Measurements from ENCODE around the gene NOTCH1.
A peak's percentile ranks its signal among the peaks of the same experiment; 100 is the strongest.

The NOTCH1 gene

DNA sequence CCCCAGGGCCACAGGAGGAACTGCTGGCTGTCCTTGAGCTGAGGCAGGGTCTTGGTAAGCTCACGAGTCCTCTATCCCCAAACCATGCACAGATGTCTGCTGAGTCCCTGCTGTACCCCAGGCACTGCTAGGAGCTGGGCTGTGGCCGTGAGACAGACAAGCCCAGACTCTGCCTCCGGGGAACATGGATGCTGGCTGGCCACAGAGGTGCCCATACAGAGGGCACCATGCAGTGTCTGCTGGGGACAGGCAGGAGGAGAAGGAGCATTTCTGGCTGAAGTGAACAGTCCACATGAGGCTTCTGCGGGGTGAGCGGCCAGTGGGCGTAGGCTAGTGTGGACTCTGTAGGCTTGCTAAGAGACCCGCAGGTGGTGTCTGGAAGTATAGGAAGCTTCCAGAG lies 58.2 kb downstream of the NOTCH1 start:
- Histone ChIP-seq H3K27ac (no peak overlapping the region), H3K4me3 (ENCODE audit: low read depth, low read length) (no peak overlapping the region), H3K27me3 (ENCODE audit: insufficient read depth, low read depth, severe bottlenecking) (no peaks in the 10 kb centered on the region), H3K9me3 (ENCODE audit: severe bottlenecking) (no peaks in the 10 kb centered on the region), H3K36me3 (peaks cover 2% of the 10 kb centered on the region; the same call in 1 of the 2 replicates)
- TF ChIP-seq, protein P1, sequence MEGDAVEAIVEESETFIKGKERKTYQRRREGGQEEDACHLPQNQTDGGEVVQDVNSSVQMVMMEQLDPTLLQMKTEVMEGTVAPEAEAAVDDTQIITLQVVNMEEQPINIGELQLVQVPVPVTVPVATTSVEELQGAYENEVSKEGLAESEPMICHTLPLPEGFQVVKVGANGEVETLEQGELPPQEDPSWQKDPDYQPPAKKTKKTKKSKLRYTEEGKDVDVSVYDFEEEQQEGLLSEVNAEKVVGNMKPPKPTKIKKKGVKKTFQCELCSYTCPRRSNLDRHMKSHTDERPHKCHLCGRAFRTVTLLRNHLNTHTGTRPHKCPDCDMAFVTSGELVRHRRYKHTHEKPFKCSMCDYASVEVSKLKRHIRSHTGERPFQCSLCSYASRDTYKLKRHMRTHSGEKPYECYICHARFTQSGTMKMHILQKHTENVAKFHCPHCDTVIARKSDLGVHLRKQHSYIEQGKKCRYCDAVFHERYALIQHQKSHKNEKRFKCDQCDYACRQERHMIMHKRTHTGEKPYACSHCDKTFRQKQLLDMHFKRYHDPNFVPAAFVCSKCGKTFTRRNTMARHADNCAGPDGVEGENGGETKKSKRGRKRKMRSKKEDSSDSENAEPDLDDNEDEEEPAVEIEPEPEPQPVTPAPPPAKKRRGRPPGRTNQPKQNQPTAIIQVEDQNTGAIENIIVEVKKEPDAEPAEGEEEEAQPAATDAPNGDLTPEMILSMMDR (IDR thresholded peaks at IDR 0.05; ENCODE audit: low read depth, low read length): no peak
- no peak for DNase-seq

DNA sequence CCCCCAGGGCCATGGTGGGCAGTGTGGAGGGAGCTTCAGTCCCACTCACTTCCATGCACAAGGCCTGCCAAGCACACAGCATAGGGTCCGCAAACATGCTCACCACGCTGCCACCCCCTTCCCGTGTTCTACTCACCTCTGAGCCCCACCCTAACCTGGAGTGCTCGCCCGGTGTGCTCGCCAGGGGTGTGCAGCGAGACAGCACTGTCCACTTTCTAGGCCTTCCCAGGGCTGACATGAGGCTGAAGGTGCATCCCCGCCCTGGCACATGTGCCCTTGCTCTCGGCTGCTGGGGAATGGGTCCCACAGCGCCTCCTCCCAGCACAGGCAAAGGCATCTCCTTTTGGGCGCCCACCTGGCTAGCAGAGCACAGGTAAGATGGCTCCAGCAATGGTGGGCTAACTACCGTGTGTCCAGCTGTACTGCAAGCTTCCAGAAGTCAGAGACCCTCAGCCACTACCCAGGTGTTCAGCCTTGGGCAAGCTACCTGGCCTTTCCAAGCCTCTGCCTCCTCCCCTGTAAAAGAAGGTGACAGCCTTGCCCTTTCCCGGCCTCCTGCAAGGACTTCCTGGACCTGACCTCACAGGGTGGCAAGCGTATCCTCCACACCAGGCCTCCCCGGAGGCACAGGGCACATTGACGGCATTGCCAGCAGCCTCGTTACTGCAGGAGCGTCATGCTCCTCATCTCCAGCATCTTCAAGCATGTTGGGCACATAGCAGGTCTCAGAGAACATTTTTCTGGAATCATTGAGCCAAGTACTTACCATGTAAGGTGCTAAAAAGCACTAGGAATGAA lies 58.8 kb downstream of the NOTCH1 start:
- TF ChIP-seq, protein P1 (IDR thresholded peaks at IDR 0.05; ENCODE audit: low read depth, low read length): no peak
- no peak for DNase-seq
- Histone ChIP-seq H3K36me3 (peaks cover 4% of the 10 kb centered on the region; the same call in 1 of the 2 replicates), H3K27ac (no peak overlapping the region), H3K27me3 (ENCODE audit: insufficient read depth, low read depth, severe bottlenecking) (no peaks in the 10 kb centered on the region), H3K9me3 (ENCODE audit: severe bottlenecking) (no peaks in the 10 kb centered on the region), H3K4me3 (ENCODE audit: low read depth, low read length) (no peak overlapping the region)

DNA sequence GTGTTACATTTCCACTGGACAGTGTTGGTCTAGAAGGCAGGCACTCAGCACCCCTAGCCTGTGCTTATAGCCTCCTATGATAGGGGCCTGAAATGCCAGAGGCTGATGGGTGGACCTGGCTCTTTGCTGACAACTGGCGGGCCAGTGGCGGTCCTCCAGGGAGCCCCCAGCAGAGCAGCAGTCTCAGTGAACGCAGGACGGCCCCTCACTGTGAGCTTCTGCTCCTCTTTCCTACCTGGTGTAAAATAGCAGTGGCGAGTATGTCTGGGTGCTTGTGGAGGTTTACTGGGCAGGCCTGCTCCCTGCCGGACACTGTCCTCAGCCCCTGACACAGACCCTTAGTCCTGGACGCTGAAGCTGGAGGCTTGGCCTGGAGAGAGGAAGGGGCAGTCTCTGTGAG lies 59.7 kb downstream of the NOTCH1 start:
- Histone ChIP-seq H3K27ac (no peak overlapping the region), H3K27me3 (ENCODE audit: insufficient read depth, low read depth, severe bottlenecking) (no peaks in the 10 kb centered on the region), H3K36me3 (peaks cover 4% of the 10 kb centered on the region; the same call in 1 of the 2 replicates), H3K4me3 (ENCODE audit: low read depth, low read length) (no peak overlapping the region), H3K9me3 (ENCODE audit: severe bottlenecking) (no peaks in the 10 kb centered on the region)
- DNase-seq: no peak
- TF ChIP-seq, protein P1 (IDR thresholded peaks at IDR 0.05; ENCODE audit: low read depth, low read length): no peak

DNA sequence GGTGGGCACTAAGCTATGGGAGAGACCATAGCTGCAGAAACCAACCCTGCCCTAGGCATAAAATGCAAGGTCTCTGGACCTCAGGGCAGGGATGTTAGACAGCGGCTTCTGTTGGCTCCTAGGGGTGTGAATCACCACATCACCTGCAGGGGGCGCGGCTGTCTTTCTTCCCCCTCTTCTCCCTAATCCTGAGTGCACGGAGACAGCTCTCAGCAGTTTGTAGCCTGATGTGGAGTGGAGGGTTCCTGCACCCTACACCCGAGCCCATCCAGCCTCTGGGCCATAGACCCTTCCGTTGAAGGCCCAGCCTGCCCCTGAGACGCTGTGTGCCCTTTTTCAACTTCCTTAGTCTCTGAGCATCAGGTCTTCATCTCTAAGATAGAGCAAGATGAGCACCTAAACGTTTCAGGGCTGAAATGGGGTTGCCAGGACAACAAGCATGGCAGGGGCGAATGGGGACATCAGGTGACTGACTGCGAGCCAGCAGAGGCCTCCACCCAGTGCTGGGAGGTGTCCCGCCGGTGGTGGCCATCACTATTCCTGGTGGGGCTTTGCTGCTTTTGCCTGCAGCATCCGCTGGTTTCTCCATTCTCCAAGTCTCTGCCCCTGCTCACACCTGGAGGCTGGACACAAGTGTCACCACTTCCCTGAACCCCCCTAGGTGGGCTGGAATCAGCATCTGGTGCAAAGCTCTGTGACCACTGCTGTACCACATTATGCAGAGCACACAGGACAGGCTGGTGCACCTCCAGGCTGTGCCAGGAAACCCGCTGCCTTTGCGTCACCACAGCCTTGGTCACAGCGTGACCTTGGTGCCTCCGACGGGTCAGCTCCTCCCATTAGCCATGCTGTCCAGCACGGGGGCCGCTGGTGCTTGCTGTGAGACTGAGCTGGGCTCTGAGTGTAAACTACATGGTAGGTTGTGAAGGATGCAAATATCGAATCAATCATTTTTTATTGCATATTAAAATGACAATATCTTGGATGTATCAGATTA lies 60.5 kb downstream of the NOTCH1 start:
- H3K27ac ChIP-seq: no peak overlapping the region
- no peaks in the 10 kb centered on the region for H3K27me3 ChIP-seq (ENCODE audit: insufficient read depth, low read depth, severe bottlenecking)
- H3K4me3 ChIP-seq (ENCODE audit: low read depth, low read length): no peak overlapping the region
- TF ChIP-seq, protein P1 (IDR thresholded peaks at IDR 0.05; ENCODE audit: low read depth, low read length): peak; percentile 91
- DNase-seq: peak; percentile 85
- H3K36me3 ChIP-seq: peaks cover 4% of the 10 kb centered on the region
- no peaks in the 10 kb centered on the region for H3K9me3 ChIP-seq (ENCODE audit: severe bottlenecking)

DNA sequence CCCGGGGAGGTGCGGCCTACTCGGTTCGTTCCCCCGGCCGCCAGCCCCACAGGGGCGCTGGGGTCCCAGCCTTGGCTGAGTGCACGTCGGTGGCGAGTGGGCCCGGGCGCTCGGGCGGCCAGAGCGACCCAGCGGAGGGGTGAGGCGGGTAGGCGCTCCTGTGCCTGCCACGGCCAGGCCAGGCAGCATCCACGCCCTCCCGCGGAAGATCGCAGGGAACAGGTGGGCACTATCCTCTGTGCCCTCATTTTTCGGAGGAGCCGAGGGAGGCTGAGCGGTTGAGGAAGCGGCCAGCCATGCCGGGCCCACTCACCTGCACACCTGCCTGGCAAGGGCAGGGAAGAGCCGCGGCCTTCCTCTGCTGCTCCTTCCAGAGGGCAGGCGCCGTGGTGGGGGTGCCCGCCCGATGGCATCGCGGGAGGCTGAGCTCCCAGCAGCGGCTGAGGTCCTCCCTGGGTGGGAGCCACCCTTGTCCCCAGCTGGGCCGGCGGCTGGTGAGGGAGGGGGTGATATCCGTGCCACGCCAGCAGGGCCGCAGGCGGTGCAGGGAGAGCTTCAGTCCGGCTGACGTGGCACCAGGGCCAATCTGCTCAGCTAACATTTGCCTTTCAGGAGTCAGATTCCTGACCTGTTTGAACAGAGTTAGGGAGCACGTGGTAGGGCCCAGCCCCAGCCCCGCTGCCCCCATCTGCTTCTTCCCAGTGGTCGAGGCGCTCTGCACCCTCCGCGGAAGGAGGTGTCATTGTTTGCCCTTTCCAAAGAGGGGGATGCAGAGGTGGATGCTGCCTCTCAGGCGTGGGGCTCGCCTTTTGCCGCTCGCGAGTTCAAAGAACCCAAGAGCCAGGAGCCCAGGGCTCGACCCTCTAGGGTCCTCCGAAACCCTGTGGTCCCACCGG lies 61.4 kb downstream of the NOTCH1 start:
- no peak for DNase-seq
- Histone ChIP-seq H3K36me3 (peaks cover 7% of the 10 kb centered on the region), H3K4me3 (ENCODE audit: low read depth, low read length) (peak overlapping the region; percentile 65), H3K27me3 (ENCODE audit: insufficient read depth, low read depth, severe bottlenecking) (no peaks in the 10 kb centered on the region), H3K9me3 (ENCODE audit: severe bottlenecking) (no peaks in the 10 kb centered on the region), H3K27ac (peak overlapping the region; percentile 100)
- TF ChIP-seq, protein P1 (IDR thresholded peaks at IDR 0.05; ENCODE audit: low read depth, low read length): no peak
